AG04449 (cell line): ENCODE results near the gene TXNL4A.
"Not testable (repeated sequence)": the region's sequence is repeated elsewhere in the genome, so short reads cannot be mapped to it uniquely, and the experiment has no call there.

ENCODE experiments used
- CTCF ChIA-PET: fragments of 350-600 bp; formaldehyde crosslinking; extraction: SDS; loops from one replicate; lab custom pipeline; 2021; ENCODE audit warnings: antibody characterized with exemption; lab: Yijun Ruan, JAX
- POLR2A ChIA-PET: fragments of 400-600, 350-600 bp; formaldehyde crosslinking; extraction: SDS; loops from one replicate; lab custom pipeline; 2020; ENCODE audit warnings: antibody characterized with exemption, inconsistent platforms; lab: Yijun Ruan, JAX
- DNase-seq: peaks from one replicate; pipeline ENCODE4 v3.0.0-alpha.2; 2010; ENCODE audit warnings: low read depth, low spot score
- H3K4me3 ChIP-seq: 2 replicates; pipeline ENCODE4 v1.5.1; 2011; ENCODE audit warnings: low read depth, mild to moderate bottlenecking, control low read depth, low read length
- TF ChIP-seq, protein P1 (sequence below): IDR thresholded peaks from one replicate; pipeline ENCODE4 v1.5.1; 2011; ENCODE audit warnings: mild to moderate bottlenecking, moderate library complexity, low read length, control low read depth, inconsistent platforms; ENCODE audit not compliant: insufficient read depth; ENCODE audit errors: missing control alignments

TXNL4A gene

DNA sequence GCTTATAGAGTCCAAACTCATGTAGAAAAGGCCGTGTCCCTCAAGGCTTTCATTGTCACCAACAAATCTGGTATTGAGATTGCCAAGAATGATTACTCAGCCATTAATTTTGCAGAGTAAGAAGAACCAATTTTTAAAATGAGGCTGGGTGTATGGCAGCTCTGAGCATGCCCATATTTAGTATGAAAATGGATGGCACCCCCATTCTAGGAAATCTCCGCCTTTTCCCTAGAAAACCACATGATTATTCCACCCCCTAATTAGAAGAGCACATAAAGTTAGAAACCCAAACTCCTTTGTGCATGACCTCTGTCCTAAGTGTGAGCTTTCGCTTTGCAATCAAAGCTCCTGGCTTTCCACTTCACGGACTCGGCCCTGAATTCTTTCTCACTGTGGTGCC lies 14.1 kb upstream of the TXNL4A start:
- CTCF ChIA-PET = no interaction called here
- DNase-seq = no peak

DNA sequence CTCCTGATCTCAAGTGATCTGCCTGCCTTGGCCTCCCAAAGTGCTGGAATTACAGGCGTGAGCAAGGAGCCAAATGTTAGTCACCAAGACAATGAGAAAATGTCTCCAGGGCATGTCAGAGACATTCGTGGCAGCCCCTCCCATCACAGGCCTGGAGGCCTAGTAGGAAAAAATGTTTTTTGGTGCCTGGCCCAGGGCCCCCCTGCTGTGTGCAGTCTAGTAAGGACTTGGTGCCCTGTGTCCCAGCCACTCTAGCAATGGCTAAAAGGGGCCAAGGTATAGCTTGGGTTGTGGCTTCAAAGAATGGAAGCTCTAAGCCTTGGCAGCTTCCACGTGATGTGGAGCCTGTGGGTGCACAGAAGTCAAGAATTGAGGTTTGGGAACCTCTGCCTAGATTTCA lies 12.5 kb upstream of the TXNL4A start:
- ChIA-PET POLR2A (no interaction called here), CTCF (no interaction called here)
- H3K4me3 ChIP-seq = no peak overlapping the region
- TF ChIP-seq, protein P1, sequence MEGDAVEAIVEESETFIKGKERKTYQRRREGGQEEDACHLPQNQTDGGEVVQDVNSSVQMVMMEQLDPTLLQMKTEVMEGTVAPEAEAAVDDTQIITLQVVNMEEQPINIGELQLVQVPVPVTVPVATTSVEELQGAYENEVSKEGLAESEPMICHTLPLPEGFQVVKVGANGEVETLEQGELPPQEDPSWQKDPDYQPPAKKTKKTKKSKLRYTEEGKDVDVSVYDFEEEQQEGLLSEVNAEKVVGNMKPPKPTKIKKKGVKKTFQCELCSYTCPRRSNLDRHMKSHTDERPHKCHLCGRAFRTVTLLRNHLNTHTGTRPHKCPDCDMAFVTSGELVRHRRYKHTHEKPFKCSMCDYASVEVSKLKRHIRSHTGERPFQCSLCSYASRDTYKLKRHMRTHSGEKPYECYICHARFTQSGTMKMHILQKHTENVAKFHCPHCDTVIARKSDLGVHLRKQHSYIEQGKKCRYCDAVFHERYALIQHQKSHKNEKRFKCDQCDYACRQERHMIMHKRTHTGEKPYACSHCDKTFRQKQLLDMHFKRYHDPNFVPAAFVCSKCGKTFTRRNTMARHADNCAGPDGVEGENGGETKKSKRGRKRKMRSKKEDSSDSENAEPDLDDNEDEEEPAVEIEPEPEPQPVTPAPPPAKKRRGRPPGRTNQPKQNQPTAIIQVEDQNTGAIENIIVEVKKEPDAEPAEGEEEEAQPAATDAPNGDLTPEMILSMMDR = no peak
- no peak for DNase-seq

More for the DNA sequence above, 14.1 kb upstream of the TXNL4A start:
- POLR2A ChIA-PET = no interaction called here
- TF ChIP-seq, protein P1 = no peak
- no peak overlapping the region for H3K4me3 ChIP-seq

DNA sequence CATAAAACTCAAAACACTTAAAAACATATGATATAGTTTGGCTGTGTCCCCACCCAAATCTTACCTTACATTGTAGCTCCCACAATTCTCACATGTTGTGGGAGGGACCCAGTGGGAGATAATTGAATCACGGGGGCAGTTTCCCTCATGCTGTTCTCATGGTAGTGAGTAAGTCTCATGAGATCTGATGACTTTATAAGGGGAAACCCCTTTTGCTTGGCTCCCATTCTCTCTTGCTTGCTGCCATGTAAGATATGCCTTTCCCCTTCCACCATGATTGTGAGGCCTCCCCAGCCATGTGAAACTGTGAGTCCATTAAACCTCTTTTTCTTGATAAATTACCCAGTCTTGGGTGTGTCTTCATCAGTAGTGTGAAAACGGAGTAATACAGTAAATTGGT lies 11.3 kb upstream of the TXNL4A start:
- CTCF ChIA-PET, POLR2A ChIA-PET, H3K4me3 ChIP-seq, DNase-seq: not testable (repeated sequence)

DNA sequence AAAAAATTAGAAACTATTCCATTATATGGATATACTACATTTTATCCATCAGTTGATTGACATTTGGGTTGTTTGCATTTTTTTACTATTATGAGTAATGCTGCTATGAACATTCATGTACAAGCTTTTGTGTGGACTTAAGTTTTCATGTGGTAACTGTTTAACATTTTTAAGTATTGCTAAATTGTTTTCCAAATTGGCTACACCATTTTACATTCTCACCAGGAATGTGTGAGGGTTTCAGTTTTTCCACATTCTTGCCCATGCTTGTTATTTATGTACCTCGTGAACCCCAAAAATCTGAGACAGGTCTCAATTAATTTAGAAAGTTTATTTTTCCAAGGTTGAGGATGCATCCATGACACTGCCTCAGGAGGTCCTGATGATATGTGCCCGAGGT lies 3.1 kb upstream of the TXNL4A start:
- TF ChIP-seq, protein P1 = no peak
- CTCF ChIA-PET = no interaction called here
- POLR2A ChIA-PET = no interaction called here
- DNase-seq = no peak
- H3K4me3 ChIP-seq = no peak overlapping the region

DNA sequence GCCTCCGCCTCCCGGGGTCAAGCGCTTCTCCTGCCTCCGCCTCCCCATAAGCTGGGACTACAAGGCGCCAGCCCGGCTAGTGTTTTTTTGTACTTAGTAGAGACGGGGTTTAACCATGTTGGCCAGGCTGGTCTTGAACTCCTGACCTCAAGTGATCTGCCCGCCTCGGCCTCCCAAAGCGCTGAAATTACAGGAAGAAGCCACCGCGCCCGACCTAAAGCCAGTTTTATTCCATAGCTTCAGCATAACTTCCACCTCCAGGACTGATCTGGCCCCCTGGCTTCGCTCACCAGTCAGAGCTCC lies 783 bp upstream of the TXNL4A start:
- ChIA-PET POLR2A (interaction anchor here (0.9 to 1.3 kb wide), 2 partner anchors 21 to 45 kb away, joined by 3 to 4 read pairs; partner anchors contain the start of gene RBFA), CTCF (interaction anchor here (1.0 kb wide), 1 partner anchor 168 kb away, joined by 4 read pairs; no protein-coding TSS in a partner anchor)
- DNase-seq = no peak
- TF ChIP-seq, protein P1 = no peak
- H3K4me3 ChIP-seq = peak overlapping the region; percentile 99

DNA sequence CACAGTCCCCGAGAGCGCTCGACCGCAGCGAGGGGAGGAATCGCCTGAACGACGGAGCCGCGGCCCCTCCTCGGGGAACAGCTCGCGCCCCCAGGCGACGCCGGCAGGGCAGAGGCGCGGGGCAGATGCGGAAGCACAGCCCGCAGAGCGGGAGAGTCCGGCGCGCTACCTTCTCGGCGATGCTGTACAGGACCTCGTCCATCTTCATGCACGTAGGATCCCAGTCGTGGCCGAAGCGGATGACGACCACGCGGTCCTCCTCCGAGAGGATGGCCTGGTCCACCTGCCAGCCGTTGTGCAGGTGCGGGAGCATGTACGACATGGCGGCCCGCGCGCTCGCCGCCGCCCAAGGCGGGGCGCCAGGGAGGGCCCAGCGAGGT lies 302 bp downstream of the TXNL4A start:
- no peak for DNase-seq
- POLR2A ChIA-PET = interaction anchor here (1.3 kb wide), 1 partner anchor 46 kb away, joined by 4 read pairs; the partner anchor contains the start of gene RBFA
- CTCF ChIA-PET = interaction anchor here (1.4 to 3.9 kb wide), 3 partner anchors 15 to 46 kb away, joined by 7 to 17 read pairs (median 8); partner anchors contain the start of gene RBFA
- H3K4me3 ChIP-seq = peak overlapping the region; percentile 99
- TF ChIP-seq, protein P1 = peak; percentile 30

DNA sequence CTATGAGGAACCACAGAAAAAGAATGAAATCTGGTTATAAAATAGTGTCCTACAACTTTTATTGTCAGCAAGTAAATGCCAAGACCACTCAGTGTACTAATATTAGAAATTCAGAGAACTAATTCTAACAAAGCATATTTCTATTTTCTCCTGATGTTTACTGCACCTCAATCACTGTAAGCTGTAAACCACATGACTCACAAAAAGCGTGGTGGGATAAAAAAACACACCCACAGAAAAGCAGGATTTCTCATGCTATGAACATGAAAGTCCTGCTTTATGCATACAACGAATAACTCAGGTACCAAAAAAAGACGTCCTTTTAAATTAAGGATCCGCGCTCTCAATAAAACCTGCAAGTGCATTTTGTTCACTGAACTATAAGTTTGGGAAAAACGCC lies 797 bp downstream of the TXNL4A start:
- no peak for DNase-seq
- POLR2A ChIA-PET = no interaction called here
- CTCF ChIA-PET = interaction anchor here (1.4 to 3.9 kb wide), 4 partner anchors 15 to 53 kb away, joined by 7 to 17 read pairs (median 8); partner anchors contain the start of gene RBFA
- TF ChIP-seq, protein P1 = no peak
- H3K4me3 ChIP-seq = peak overlapping the region; percentile 99
